GM12891 (cell line): ENCODE results near the gene SULT1E1. TPM values are rescaled to one million over a fixed set of nuclear protein-coding genes. Genes with fewer than 3 reads are reported as not detected.

Experiments used
- DNase-seq: peaks from one replicate; pipeline ENCODE4 v3.0.0; 2011; ENCODE audit warnings: low spot score; ENCODE audit not compliant: insufficient read length
- FAIRE-seq: peaks from 2 replicates; lab custom pipeline; 2011; peaks lifted over from hg19 to GRCh38; lab: Jason Lieb, UNC
- PAX5 ChIP-seq: IDR thresholded peaks from 2 replicates; pipeline ENCODE4 v1.6.1; 2011; ENCODE audit warnings: low read length, moderate library complexity, mild to moderate bottlenecking; ENCODE audit not compliant: insufficient read depth, severe bottlenecking
- POLR2A ChIP-seq: IDR thresholded peaks from 2 replicates; pipeline ENCODE4 v1.6.1; 2011; ENCODE audit warnings: low read depth, low read length, control low read depth
- POLR2AphosphoS5 ChIP-seq: IDR thresholded peaks from 2 replicates; pipeline ENCODE4 v1.6.1; 2011; ENCODE audit warnings: low read depth, low read length, control low read depth
- POU2F2 ChIP-seq: IDR thresholded peaks from 2 replicates; pipeline ENCODE4 v1.6.1; 2011; ENCODE audit warnings: low read depth, mild to moderate bottlenecking, control low read depth, low read length, moderate library complexity
- SPI1 ChIP-seq: IDR thresholded peaks from 2 replicates; pipeline ENCODE4 v1.6.1; 2011; ENCODE audit warnings: low read depth, low read length, control low read depth
- TAF1 ChIP-seq: IDR thresholded peaks from 2 replicates; pipeline ENCODE4 v1.6.1; 2011; ENCODE audit warnings: low read depth, low read length, control low read depth
- polyA plus RNA-seq: library from polyadenylated mRNA; unstranded; fragments of >200 nt; gene quantifications from one replicate; pipeline ENCODE4 v1.2.1, GENCODE V29; 2012; ENCODE audit warnings: low read depth, missing spikeins, inconsistent platforms; ENCODE audit not compliant: missing spikeins

Gene SULT1E1, protein sequence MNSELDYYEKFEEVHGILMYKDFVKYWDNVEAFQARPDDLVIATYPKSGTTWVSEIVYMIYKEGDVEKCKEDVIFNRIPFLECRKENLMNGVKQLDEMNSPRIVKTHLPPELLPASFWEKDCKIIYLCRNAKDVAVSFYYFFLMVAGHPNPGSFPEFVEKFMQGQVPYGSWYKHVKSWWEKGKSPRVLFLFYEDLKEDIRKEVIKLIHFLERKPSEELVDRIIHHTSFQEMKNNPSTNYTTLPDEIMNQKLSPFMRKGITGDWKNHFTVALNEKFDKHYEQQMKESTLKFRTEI
- not detected for polyA plus RNA-seq

DNA sequence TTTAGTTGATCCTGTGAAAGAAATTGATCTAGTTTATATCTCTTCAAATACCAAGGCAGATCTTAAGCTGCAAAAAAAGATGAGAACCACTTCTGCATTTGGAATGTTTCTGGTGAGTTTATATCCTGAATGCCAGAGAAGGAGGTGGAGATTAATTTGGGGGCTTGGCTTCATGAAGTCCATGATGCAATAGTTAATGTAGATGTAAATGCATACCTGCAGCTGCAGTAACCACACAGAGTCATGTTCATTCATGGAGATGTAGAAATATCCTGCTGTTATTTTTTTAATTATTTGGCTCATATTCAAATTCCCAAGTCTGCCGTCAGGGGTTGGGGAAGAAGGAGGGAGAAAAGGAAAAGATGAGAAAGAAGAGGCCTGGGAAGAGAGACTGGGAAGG, at the start of gene SULT1E1:
Gene SULT1E1 (minus strand): TSS at position 94 of the 400 bp plus-strand sequence. CDS start 2,501 bp downstream, outside the sequence.
- TF ChIP-seq PAX5 = no peak
- no peak for TF ChIP-seq SPI1
- no peak for TF ChIP-seq TAF1
- TF ChIP-seq POU2F2 = no peak
- no peak for TF ChIP-seq POLR2AphosphoS5
- TF ChIP-seq POLR2A = no peak
- DNase-seq (no peak), FAIRE-seq (no peak)

DNA sequence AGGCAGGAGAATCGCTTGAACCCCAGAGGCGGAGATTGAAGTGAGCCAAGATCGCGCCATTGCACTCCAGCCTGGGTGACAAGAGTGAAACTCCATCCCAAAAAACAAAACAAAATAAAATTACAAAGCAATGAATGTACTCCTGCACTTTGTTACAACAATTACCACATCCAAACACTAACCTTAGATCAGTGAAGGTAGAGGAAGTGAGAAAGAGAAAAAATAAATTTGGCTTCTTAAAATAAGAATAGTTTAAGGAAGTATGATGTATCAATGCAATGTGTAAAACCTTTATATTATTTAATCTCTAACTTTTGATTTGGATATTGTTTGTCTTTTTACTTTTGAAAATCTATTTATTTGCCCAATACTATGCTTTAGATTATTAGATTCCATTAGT, 49.2 kb upstream of the SULT1E1 start:
- no peak for FAIRE-seq
- no peak for DNase-seq
- TF ChIP-seq PAX5 (no peak), SPI1 (peak; percentile 46), POLR2A (no peak), TAF1 (no peak)

GRCh38 chr4:69907151-69907550, 47.2 kb upstream of the SULT1E1 start:
- TF ChIP-seq PAX5 (no peak), SPI1 (no peak), POLR2A (no peak), POLR2AphosphoS5 (no peak), POU2F2 (no peak), TAF1 (no peak)
- no peak for FAIRE-seq
- DNase-seq = no peak

- DNase-seq (no peak), FAIRE-seq (no peak)
- TF ChIP-seq PAX5 = no peak
- no peak for TF ChIP-seq SPI1
- TF ChIP-seq POLR2A = no peak
- TF ChIP-seq POU2F2 = no peak
- TF ChIP-seq TAF1 = no peak
- no peak for TF ChIP-seq POLR2AphosphoS5
Measured at GRCh38 chr4:69896530-69897116, 36.7 kb upstream of the SULT1E1 start.

DNA sequence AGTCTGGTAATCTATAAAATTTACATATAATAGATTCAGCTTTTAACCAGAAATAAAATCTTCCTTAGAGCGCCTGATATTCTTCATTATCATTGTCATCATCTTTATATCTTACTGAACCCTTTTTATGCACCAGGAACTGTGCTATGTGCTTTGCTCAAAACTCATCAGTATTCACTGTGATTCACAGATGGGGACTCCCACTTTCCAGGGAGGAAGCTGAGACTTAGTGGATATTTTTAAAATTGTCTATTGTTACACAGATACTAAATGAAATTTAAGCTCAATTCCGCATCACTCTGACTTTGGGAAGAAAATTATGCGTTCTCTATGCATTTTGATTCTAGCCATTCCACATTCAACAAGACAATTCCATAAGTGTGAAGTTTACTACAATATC, 34.8 kb upstream of the SULT1E1 start:
- FAIRE-seq = no peak
- TF ChIP-seq POU2F2 = no peak
- no peak for TF ChIP-seq SPI1
- no peak for TF ChIP-seq POLR2A
- no peak for TF ChIP-seq POLR2AphosphoS5
- TF ChIP-seq TAF1 = no peak
- no peak for TF ChIP-seq PAX5
- DNase-seq = no peak

DNA sequence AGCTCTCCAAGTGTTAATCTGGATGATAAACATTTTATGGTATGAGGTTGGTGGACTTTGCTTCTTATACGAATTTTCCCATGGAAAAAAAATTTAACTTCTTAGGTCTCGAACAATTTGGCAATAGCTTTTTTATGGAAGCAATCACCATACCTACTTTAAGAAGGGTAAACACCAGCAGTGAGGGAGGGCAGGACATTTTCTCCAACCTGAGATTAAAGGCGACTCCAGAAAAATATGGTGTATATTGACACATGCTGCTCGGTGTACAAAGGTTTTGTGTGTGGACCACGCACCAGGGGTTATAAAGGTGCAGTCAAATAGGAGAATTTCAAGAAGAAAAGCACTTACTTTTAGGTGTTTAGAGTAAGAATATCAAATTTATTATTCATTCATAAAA, 34.2 kb upstream of the SULT1E1 start:
- no peak for TF ChIP-seq TAF1
- TF ChIP-seq POLR2AphosphoS5 = no peak
- TF ChIP-seq PAX5 = no peak
- no peak for TF ChIP-seq POLR2A
- TF ChIP-seq POU2F2 = no peak
- no peak for TF ChIP-seq SPI1
- FAIRE-seq (no peak), DNase-seq (no peak)

GRCh38 chr4:69888336-69888735, 28.4 kb upstream of the SULT1E1 start:
- FAIRE-seq (no peak), DNase-seq (no peak)
- no peak for TF ChIP-seq POU2F2
- peak; percentile 9; the same call in 1 of the 2 replicates for TF ChIP-seq SPI1
- no peak for TF ChIP-seq PAX5
- no peak for TF ChIP-seq POLR2AphosphoS5

DNA sequence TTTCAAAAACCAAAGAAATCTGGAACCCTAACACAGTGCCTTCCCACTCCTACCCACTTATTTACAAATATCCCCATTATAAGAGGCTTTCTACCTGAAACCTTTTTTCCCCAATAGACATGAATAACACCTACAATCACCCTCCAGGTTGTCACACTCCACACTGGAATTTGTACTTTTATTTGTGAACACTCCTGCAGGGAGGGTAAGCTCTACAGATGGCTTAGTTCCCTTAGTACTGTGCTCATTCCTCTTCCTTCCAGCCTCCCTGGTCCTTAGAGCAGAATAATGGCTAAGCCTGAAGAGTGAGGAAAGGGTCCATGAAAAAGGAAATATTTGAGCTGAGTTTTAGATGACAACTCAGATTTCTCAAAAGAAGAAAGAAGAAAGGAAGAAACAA, 22.2 kb upstream of the SULT1E1 start:
- no peak for DNase-seq
- TF ChIP-seq POLR2AphosphoS5 = no peak
- no peak for TF ChIP-seq POU2F2
- TF ChIP-seq TAF1 = no peak
- TF ChIP-seq POLR2A = no peak
- TF ChIP-seq SPI1 = no peak
- no peak for TF ChIP-seq PAX5
- FAIRE-seq = no peak

- DNase-seq (peak; percentile 2), FAIRE-seq (peak; percentile 56)
- TF ChIP-seq POLR2AphosphoS5 (no peak), POU2F2 (no peak), SPI1 (no peak), TAF1 (no peak), PAX5 (no peak), POLR2A (no peak)
Measured at GRCh38 chr4:69881173-69881773, 21.3 kb upstream of the SULT1E1 start.

GRCh38 chr4:69878250-69878649, 18.3 kb upstream of the SULT1E1 start:
- FAIRE-seq = no peak
- TF ChIP-seq PAX5 (no peak), TAF1 (no peak), SPI1 (no peak), POLR2AphosphoS5 (no peak), POU2F2 (no peak), POLR2A (no peak)
- no peak for DNase-seq
